GM06990 (cell line): Measurements from ENCODE around the gene CD164L2.

Experiments used
- DNase-seq: peaks from one replicate; pipeline ENCODE4 v3.0.0-alpha.2; 2011; ENCODE audit not compliant: insufficient read length; ENCODE audit errors: extremely low read depth
- H3K27me3 ChIP-seq: replicated peaks from 2 replicates; pipeline ENCODE4 v1.6.0; 2011; ENCODE audit warnings: low read length; ENCODE audit not compliant: control insufficient read depth, insufficient read depth
- H3K36me3 ChIP-seq: 2 replicates; pipeline ENCODE4 v1.5.1; 2011; ENCODE audit warnings: low read length; ENCODE audit not compliant: control insufficient read depth, insufficient read depth
- H3K4me3 ChIP-seq: replicated peaks from 2 replicates; pipeline ENCODE4 v1.5.1; 2011; ENCODE audit warnings: low read depth, mild to moderate bottlenecking, control low read depth, low read length
- TF ChIP-seq, protein P1 (sequence below): IDR thresholded peaks from 2 replicates; pipeline ENCODE4 v1.5.1; 2011; ENCODE audit warnings: low read length, control low read depth, mild to moderate bottlenecking, inconsistent platforms; ENCODE audit not compliant: insufficient read depth, poor library complexity, severe bottlenecking

Gene CD164L2

GRCh38 chr1:27339213-27339612 lies 43.9 kb downstream of the CD164L2 start:
- no peak overlapping the region for H3K4me3 ChIP-seq
- peaks cover 19% of the 10 kb centered on the region for H3K36me3 ChIP-seq
- TF ChIP-seq, protein P1, sequence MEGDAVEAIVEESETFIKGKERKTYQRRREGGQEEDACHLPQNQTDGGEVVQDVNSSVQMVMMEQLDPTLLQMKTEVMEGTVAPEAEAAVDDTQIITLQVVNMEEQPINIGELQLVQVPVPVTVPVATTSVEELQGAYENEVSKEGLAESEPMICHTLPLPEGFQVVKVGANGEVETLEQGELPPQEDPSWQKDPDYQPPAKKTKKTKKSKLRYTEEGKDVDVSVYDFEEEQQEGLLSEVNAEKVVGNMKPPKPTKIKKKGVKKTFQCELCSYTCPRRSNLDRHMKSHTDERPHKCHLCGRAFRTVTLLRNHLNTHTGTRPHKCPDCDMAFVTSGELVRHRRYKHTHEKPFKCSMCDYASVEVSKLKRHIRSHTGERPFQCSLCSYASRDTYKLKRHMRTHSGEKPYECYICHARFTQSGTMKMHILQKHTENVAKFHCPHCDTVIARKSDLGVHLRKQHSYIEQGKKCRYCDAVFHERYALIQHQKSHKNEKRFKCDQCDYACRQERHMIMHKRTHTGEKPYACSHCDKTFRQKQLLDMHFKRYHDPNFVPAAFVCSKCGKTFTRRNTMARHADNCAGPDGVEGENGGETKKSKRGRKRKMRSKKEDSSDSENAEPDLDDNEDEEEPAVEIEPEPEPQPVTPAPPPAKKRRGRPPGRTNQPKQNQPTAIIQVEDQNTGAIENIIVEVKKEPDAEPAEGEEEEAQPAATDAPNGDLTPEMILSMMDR: no peak

GRCh38 chr1:27338751-27339150 lies 44.4 kb downstream of the CD164L2 start:
- H3K4me3 ChIP-seq: no peak overlapping the region
- DNase-seq: no peak
- TF ChIP-seq, protein P1: no peak
- H3K27me3 ChIP-seq: no peaks in the 10 kb centered on the region
- peaks cover 24% of the 10 kb centered on the region for H3K36me3 ChIP-seq

More at GRCh38 chr1:27339213-27339612, 43.9 kb downstream of the CD164L2 start:
- no peak for DNase-seq
- H3K27me3 ChIP-seq: no peaks in the 10 kb centered on the region

DNA sequence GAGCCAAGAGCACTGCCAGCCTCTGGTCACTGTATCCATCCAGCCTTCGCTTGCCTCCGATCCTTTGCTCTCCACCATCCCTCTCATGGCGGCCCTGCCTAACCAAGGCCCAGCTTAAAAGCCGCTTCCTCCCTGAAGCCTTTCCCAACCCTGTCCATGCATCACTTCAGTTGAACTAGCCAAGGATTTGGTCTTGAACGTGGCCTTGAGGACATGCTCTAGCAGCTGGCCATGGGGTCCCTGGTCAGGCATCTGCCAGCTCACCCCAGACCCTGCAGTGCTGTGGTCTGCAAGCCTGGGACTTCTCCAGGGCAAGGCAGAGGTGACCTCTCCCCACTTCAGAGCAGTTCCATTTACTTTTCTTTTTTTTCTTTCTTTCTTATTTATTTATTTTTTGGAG lies 46.4 kb downstream of the CD164L2 start:
- DNase-seq: no peak
- Histone ChIP-seq H3K4me3 (no peak overlapping the region), H3K27me3 (no peaks in the 10 kb centered on the region), H3K36me3 (peaks cover 40% of the 10 kb centered on the region)
- TF ChIP-seq, protein P1: no peak

- Histone ChIP-seq H3K27me3 (no peaks in the 10 kb centered on the region), H3K36me3 (peaks cover 47% of the 10 kb centered on the region), H3K4me3 (no peak overlapping the region)
- TF ChIP-seq, protein P1: no peak
- DNase-seq: no peak
Observed at GRCh38 chr1:27335506-27336422, 47.4 kb downstream of the CD164L2 start.

- no peak for DNase-seq
- peaks cover 49% of the 10 kb centered on the region for H3K36me3 ChIP-seq
- no peaks in the 10 kb centered on the region for H3K27me3 ChIP-seq
- TF ChIP-seq, protein P1: no peak
- no peak overlapping the region for H3K4me3 ChIP-seq
Observed at GRCh38 chr1:27333717-27334279, 49.3 kb downstream of the CD164L2 start.
